Erythroblast (primary cell): ENCODE measurements around the gene NEDD4.
"Not testable (repeated sequence)": the region's sequence is repeated elsewhere in the genome, so short reads cannot be mapped to it uniquely, and the experiment has no call there.

Source experiments
- DNase-seq, 2 experiments: peaks; one replicate each; lab custom pipeline; 2025; lab: John Stamatoyannopoulos, UW
- GATA1 ChIP-seq: IDR thresholded peaks from 2 replicates; pipeline ENCODE4 v1.6.1; 2011; ENCODE audit warnings: low read depth, mild to moderate bottlenecking, control low read depth, low read length, moderate library complexity
- POLR2A ChIP-seq: IDR thresholded peaks from 2 replicates; pipeline ENCODE4 v1.6.1; 2011; ENCODE audit warnings: mild to moderate bottlenecking, low read length

NEDD4 gene

GRCh38 chr15:55863911-55864310 is 129.5 kb downstream of the NEDD4 start:
- no peak for DNase-seq
- TF ChIP-seq POLR2A = no peak
- no peak for TF ChIP-seq GATA1

- no peak for DNase-seq
- TF ChIP-seq POLR2A = no peak
- TF ChIP-seq GATA1 = no peak
These were observed 132.3 kb downstream of the NEDD4 start for GRCh38 chr15:55861115-55861514.

- no peak for DNase-seq
These were observed 132.9 kb downstream of the NEDD4 start for GRCh38 chr15:55860468-55860867.

GRCh38 chr15:55859681-55860080 is 133.7 kb downstream of the NEDD4 start:
- no peak for TF ChIP-seq POLR2A
- TF ChIP-seq GATA1 = no peak

More at GRCh38 chr15:55860468-55860867, 132.9 kb downstream of the NEDD4 start:
- no peak for TF ChIP-seq POLR2A
- TF ChIP-seq GATA1 = no peak

GRCh38 chr15:55858661-55859060 is 134.8 kb downstream of the NEDD4 start:
- no peak for DNase-seq
- TF ChIP-seq POLR2A (no peak), GATA1 (no peak)

More at GRCh38 chr15:55859681-55860080, 133.7 kb downstream of the NEDD4 start:
- no peak for DNase-seq

DNA sequence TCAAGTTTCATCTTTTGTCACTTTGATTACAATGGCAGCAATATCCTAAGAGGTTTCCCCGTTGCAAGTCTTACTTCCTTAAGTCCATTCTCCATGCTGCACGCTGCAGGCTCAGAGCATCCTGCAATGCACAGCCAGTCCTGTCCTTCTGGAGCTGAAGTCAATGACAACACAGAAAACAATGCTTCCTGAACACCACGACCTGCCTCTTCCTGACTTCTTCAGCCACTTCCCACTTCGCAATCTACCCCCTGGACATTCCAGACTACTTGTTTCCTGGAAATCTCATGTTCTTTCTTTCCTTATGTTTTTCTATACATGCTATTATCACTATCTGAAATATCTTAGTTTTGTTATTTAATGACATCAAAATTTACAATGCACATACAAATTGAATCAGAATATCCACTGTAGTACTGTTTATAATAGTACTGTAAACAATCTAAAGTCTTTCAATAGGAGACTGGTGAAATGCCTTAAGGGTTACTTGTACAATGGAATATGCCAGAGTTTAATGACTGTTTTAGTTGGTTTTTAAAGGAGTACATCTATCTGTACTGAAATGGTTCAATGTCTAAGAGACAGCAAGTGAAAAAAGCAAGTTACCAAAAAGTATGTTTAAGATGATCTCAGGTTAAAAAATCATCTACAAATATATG is 136.8 kb downstream of the NEDD4 start:
- no peak for TF ChIP-seq POLR2A
- no peak for TF ChIP-seq GATA1
- DNase-seq = no peak

DNA sequence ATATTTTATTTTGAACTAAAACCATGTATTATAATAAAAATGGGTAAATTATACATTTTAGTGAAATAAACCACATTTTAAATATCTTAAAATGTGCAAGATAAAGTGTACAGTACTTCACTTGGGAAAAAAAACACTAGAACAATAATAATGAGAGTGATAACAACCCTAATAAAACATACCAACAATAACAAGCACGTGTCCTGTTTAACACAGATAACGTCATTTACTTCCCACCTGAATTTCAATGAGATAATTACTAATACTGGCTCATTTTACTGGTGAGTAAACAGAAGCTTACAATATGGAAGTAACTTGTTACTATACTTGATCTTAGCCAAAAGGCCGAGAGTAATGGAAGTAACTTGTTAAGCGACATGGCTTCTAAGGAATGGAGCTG is 140.3 kb downstream of the NEDD4 start:
- no peak for DNase-seq
- TF ChIP-seq POLR2A (no peak), GATA1 (no peak)

DNA sequence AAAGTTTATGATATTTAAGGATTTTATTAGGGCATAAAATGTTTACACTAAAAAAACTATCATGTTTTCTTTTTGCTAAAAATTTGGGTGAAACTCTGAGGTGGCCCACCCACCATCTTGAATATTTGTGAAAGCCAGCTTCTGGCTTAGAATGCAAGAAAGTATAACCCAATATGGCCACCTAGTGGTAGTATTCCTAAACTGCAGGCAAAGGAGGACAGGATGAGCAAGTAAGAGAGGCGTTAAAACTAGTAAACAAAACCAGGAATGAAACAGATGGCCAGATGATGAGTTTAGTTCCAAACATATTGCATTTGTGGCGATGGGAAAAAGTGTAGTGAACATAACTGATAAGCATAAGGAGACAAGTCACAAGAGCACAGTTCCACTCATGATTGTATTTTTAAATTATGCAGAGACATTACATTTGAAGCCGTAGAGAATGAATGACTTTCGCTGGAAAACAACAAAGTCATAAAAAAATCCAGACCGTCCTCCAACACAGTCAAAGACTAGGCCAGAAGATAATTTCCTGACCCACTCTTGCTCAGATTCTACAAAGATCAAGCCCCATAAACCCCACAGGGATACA is 147.2 kb downstream of the NEDD4 start:
- TF ChIP-seq GATA1 = no peak
- peak; percentile 71 to 78 for DNase-seq

- not testable (repeated sequence) for DNase-seq
These were observed 150.5 kb downstream of the NEDD4 start for GRCh38 chr15:55842897-55843296.

GRCh38 chr15:55835866-55836265 is 157.5 kb downstream of the NEDD4 start:
- DNase-seq = no peak
- TF ChIP-seq GATA1 (no peak), POLR2A (no peak)

GRCh38 chr15:55834331-55834730 is 159.1 kb downstream of the NEDD4 start:
- DNase-seq = no peak
- TF ChIP-seq GATA1 = no peak
- TF ChIP-seq POLR2A = no peak

DNA sequence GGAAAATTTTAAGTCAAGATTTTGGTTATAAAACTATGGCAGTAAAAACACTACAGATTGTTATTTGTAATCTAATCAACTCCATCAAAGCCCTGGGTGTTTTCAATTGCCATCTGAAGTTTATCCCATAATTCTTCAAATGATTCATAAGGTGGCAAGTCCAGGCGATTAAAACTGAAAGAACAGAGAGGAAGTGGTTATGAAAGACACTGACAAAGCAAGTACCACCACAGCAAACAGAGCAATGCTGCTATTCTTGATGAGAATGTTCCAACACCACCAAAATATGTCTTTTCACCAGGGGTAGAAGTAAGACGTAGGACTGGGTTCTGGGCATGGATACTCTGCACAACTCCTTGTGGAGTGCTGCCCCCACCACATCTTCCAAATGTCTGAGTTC is 163.6 kb downstream of the NEDD4 start:
- DNase-seq = no peak
- TF ChIP-seq GATA1 = no peak
- no peak for TF ChIP-seq POLR2A

GRCh38 chr15:55827955-55828354 is 165.5 kb downstream of the NEDD4 start:
- no peak for DNase-seq

GRCh38 chr15:55827204-55827603 is 166.2 kb downstream of the NEDD4 start:
- TF ChIP-seq POLR2A = no peak
- no peak for TF ChIP-seq GATA1
- DNase-seq = no peak

More at GRCh38 chr15:55827955-55828354, 165.5 kb downstream of the NEDD4 start:
- TF ChIP-seq POLR2A (no peak), GATA1 (no peak)
